Activated naive CD8-positive, alpha-beta T cell treated with anti-CD3 and anti-CD28 coated beads, Interleukin-2, amount 50 U/mL, for 24 hours (primary cell): ENCODE data around the gene ANKRD13B.
A peak's percentile ranks its signal among the peaks of the same experiment; 100 is the strongest.

Experiments used
- ATAC-seq: fragments of 150-1000 bp; cut with Tn5 transposase; one replicate; pipeline ENCODE4 v1.10.0; 2021
- DNase-seq: peaks from one replicate; pipeline ENCODE4 v3.0.0; 2021
- H3K27ac Mint-ChIP-seq: one replicate; pipeline ENCODE4 v1.8.0; 2021; ENCODE audit warnings: mild to moderate bottlenecking, mixed read lengths
- H3K27me3 Mint-ChIP-seq: one replicate; pipeline ENCODE4 v1.8.0; 2021; ENCODE audit warnings: mixed read lengths
- H3K36me3 Mint-ChIP-seq: one replicate; pipeline ENCODE4 v1.8.0; 2021; ENCODE audit warnings: low read depth, mixed read lengths
- H3K4me1 Mint-ChIP-seq: one replicate; pipeline ENCODE4 v1.8.0; 2021; ENCODE audit warnings: mixed read lengths
- H3K4me3 Mint-ChIP-seq: one replicate; pipeline ENCODE4 v1.8.0; 2021; ENCODE audit warnings: mild to moderate bottlenecking, moderate library complexity, mixed read lengths
- H3K9me3 Mint-ChIP-seq: one replicate; pipeline ENCODE4 v1.8.0; 2021; ENCODE audit warnings: mixed read lengths

Gene ANKRD13B

GRCh38 chr17:29565643-29566472 lies 27.1 kb upstream of the ANKRD13B start:
- DNase-seq, result peak; percentile 62
- Mint-ChIP-seq H3K36me3 (peaks cover 6% of the 10 kb centered on the region), H3K27me3 (no peaks in the 10 kb centered on the region), H3K4me3 (peak overlapping the region; percentile 94), H3K27ac (peak overlapping the region; percentile 65), H3K4me1 (peaks cover 44% of the 10 kb centered on the region), H3K9me3 (no peaks in the 10 kb centered on the region)
- peak; percentile 8 for ATAC-seq

GRCh38 chr17:29566473-29567303 lies 26.2 kb upstream of the ANKRD13B start, which contains the start of gene ABHD15:
TSS of gene ABHD15 (minus strand) at chr17:29567037. CDS start at chr17:29566966, 71 bp downstream.
- DNase-seq, result peak; percentile 68
- no peaks in the 10 kb centered on the region for H3K9me3 Mint-ChIP-seq
- H3K36me3 Mint-ChIP-seq, result peaks cover 4% of the 10 kb centered on the region
- peak within 1 kb of the TSS; percentile 95 for H3K27ac Mint-ChIP-seq
- no peaks in the 10 kb centered on the region for H3K27me3 Mint-ChIP-seq
- ATAC-seq, result peak; percentile 39
- H3K4me1 Mint-ChIP-seq, result peaks cover 40% of the 10 kb centered on the region
- H3K4me3 Mint-ChIP-seq, result peak within 1 kb of the TSS; percentile 94

- H3K27me3 Mint-ChIP-seq, result no peaks in the 10 kb centered on the region
- peak overlapping the region; percentile 94 for H3K4me3 Mint-ChIP-seq
- ATAC-seq (peak; percentile 3), DNase-seq (no peak)
- peaks cover 35% of the 10 kb centered on the region for H3K4me1 Mint-ChIP-seq
- peaks cover 4% of the 10 kb centered on the region for H3K36me3 Mint-ChIP-seq
- no peaks in the 10 kb centered on the region for H3K9me3 Mint-ChIP-seq
- H3K27ac Mint-ChIP-seq, result peak overlapping the region; percentile 79
Observed at GRCh38 chr17:29567304-29567553, 25.7 kb upstream of the ANKRD13B start.

- no peaks in the 10 kb centered on the region for H3K36me3 Mint-ChIP-seq
- H3K27ac Mint-ChIP-seq, result peak overlapping the region; percentile 95
- H3K9me3 Mint-ChIP-seq, result no peaks in the 10 kb centered on the region
- peak; percentile 84 for DNase-seq
- peak; percentile 58 for ATAC-seq
- peaks cover 32% of the 10 kb centered on the region for H3K4me1 Mint-ChIP-seq
- H3K27me3 Mint-ChIP-seq, result no peaks in the 10 kb centered on the region
- peak overlapping the region; percentile 94 for H3K4me3 Mint-ChIP-seq
Observed at GRCh38 chr17:29567554-29568330, 25.2 kb upstream of the ANKRD13B start.

- peak; percentile 54 for ATAC-seq
- H3K27me3 Mint-ChIP-seq, result no peaks in the 10 kb centered on the region
- H3K4me1 Mint-ChIP-seq, result peaks cover 36% of the 10 kb centered on the region
- peak within 1 kb of the TSS; percentile 94 for H3K4me3 Mint-ChIP-seq
- no peaks in the 10 kb centered on the region for H3K36me3 Mint-ChIP-seq
- H3K27ac Mint-ChIP-seq, result peak within 1 kb of the TSS; percentile 95
- DNase-seq, result peak; percentile 90
- H3K9me3 Mint-ChIP-seq, result no peaks in the 10 kb centered on the region
Observed at GRCh38 chr17:29568331-29569244, 24.3 kb upstream of the ANKRD13B start, which contains the start of gene TP53I13. TSS of gene TP53I13 (plus strand) at chr17:29568701. CDS start at chr17:29568759, 58 bp downstream.

- peak overlapping the region; percentile 73 for H3K27ac Mint-ChIP-seq
- H3K36me3 Mint-ChIP-seq, result peaks cover 6% of the 10 kb centered on the region
- ATAC-seq (no peak), DNase-seq (no peak)
- peak overlapping the region; percentile 94 for H3K4me3 Mint-ChIP-seq
- H3K4me1 Mint-ChIP-seq, result peaks cover 31% of the 10 kb centered on the region
- no peaks in the 10 kb centered on the region for H3K27me3 Mint-ChIP-seq
- H3K9me3 Mint-ChIP-seq, result no peaks in the 10 kb centered on the region
Observed at GRCh38 chr17:29569245-29569950, 23.5 kb upstream of the ANKRD13B start.

GRCh38 chr17:29570521-29570920 lies 22.4 kb upstream of the ANKRD13B start:
- Mint-ChIP-seq H3K4me3 (no peak overlapping the region), H3K27ac (no peak overlapping the region)

GRCh38 chr17:29571486-29571882 lies 21.4 kb upstream of the ANKRD13B start:
- DNase-seq, result no peak
- Mint-ChIP-seq H3K27me3 (no peaks in the 10 kb centered on the region), H3K4me3 (no peak overlapping the region), H3K36me3 (peaks cover 9% of the 10 kb centered on the region), H3K9me3 (no peaks in the 10 kb centered on the region), H3K27ac (no peak overlapping the region), H3K4me1 (peaks cover 16% of the 10 kb centered on the region)
- ATAC-seq, result no peak

More at GRCh38 chr17:29570521-29570920, 22.4 kb upstream of the ANKRD13B start:
- DNase-seq (no peak), ATAC-seq (no peak)
- peaks cover 9% of the 10 kb centered on the region for H3K36me3 Mint-ChIP-seq
- H3K9me3 Mint-ChIP-seq, result no peaks in the 10 kb centered on the region
- peaks cover 23% of the 10 kb centered on the region for H3K4me1 Mint-ChIP-seq
- H3K27me3 Mint-ChIP-seq, result no peaks in the 10 kb centered on the region

GRCh38 chr17:29571883-29572681 lies 20.9 kb upstream of the ANKRD13B start:
- Mint-ChIP-seq H3K27me3 (no peaks in the 10 kb centered on the region), H3K4me1 (peaks cover 16% of the 10 kb centered on the region), H3K27ac (no peak overlapping the region), H3K36me3 (peaks cover 9% of the 10 kb centered on the region), H3K4me3 (no peak overlapping the region), H3K9me3 (no peaks in the 10 kb centered on the region)
- no peak for ATAC-seq
- DNase-seq, result no peak

- H3K27ac Mint-ChIP-seq, result peak overlapping the region; percentile 31
- no peaks in the 10 kb centered on the region for H3K27me3 Mint-ChIP-seq
- peaks cover 16% of the 10 kb centered on the region for H3K4me1 Mint-ChIP-seq
- DNase-seq (peak; percentile 64), ATAC-seq (no peak)
- no peaks in the 10 kb centered on the region for H3K9me3 Mint-ChIP-seq
- H3K4me3 Mint-ChIP-seq, result no peak overlapping the region
- peaks cover 11% of the 10 kb centered on the region for H3K36me3 Mint-ChIP-seq
Observed at GRCh38 chr17:29572691-29573557, 20.0 kb upstream of the ANKRD13B start.

- Mint-ChIP-seq H3K4me1 (peaks cover 13% of the 10 kb centered on the region), H3K27ac (peak overlapping the region; percentile 31), H3K36me3 (peaks cover 15% of the 10 kb centered on the region), H3K27me3 (no peaks in the 10 kb centered on the region), H3K9me3 (no peaks in the 10 kb centered on the region), H3K4me3 (no peak overlapping the region)
- ATAC-seq, result no peak
- no peak for DNase-seq
Observed at GRCh38 chr17:29573558-29573869, 19.4 kb upstream of the ANKRD13B start.
